HepG2 (cell line): Measurements from ENCODE around the gene JSRP1. TPM values are rescaled to one million over a fixed set of nuclear protein-coding genes. Genes with fewer than 3 reads are reported as not detected.

ENCODE experiments used
- ATF1 ChIP-seq: IDR thresholded peaks from 2 replicates; pipeline ENCODE4 v1.6.1; 2016; ENCODE audit warnings: mild to moderate bottlenecking, control low read depth
- CBFB ChIP-seq: sonication (generic); formaldehyde crosslinking; IDR thresholded peaks from 2 replicates; pipeline ENCODE4 v1.4.0; 2020; ENCODE audit warnings: missing genetic modification reagents
- CREM ChIP-seq, 2 experiments: sonication (generic) in 1 of 2; formaldehyde crosslinking in 1 of 2; IDR thresholded peaks; 2 replicates each; pipeline versions ENCODE4 v1.4.0 to v1.6.1; 2016 to 2020; ENCODE audit warnings: antibody characterized with exemption in 1 of 2, mild to moderate bottlenecking in 1 of 2, missing genetic modification reagents in 1 of 2
- SMAD9 ChIP-seq: sonication (generic); formaldehyde crosslinking; IDR thresholded peaks from 2 replicates; pipeline ENCODE4 v1.5.1; 2020; ENCODE audit warnings: mild to moderate bottlenecking, missing genetic modification reagents
- SNAPC4 ChIP-seq: sonication (generic); formaldehyde crosslinking; IDR thresholded peaks from 2 replicates; pipeline ENCODE4 v1.4.0; 2020; ENCODE audit warnings: mild to moderate bottlenecking, missing genetic modification reagents
- TEAD3 ChIP-seq: optimal IDR thresholded peaks from 2 replicates; pipeline ENCODE3; 2016; ENCODE audit warnings: borderline replicate concordance
- ZBTB21 ChIP-seq: sonication (generic); formaldehyde crosslinking; IDR thresholded peaks from 2 replicates; pipeline ENCODE4 v1.4.0; 2020; ENCODE audit warnings: missing genetic modification reagents
- ZBTB40 ChIP-seq, 2 experiments: fragments of 450-650 bp in 1 of 2; sonication (generic) in 1 of 2; formaldehyde crosslinking in 1 of 2; IDR thresholded peaks; 2 replicates each; pipeline versions ENCODE4 v1.6.1 to v1.8.0; 2016 to 2022; ENCODE audit warnings: antibody characterized with exemption in 1 of 2, mild to moderate bottlenecking in 1 of 2, missing genetic modification reagents in 1 of 2
- ZNF775 ChIP-seq: sonication (generic); formaldehyde crosslinking; IDR thresholded peaks from 2 replicates; pipeline ENCODE4 v1.4.0; 2020; ENCODE audit warnings: missing genetic modification reagents, mild to moderate bottlenecking, moderate library complexity, borderline replicate concordance
- polyA plus RNA-seq, 8 experiments: library from polyadenylated mRNA; depleted of rRNA in 3 of 8; stranded (reverse) in 7 of 8; unstranded in 1 of 8; fragments of >200 nt; fragmentation: Illumina TruSeq in 4 of 8; extraction: Trizol in 4 of 8; gene quantifications; 2 replicates each; pipeline versions ENCODE4 v1.2.1 to v1.2.3, GENCODE V29; 2011 to 2016; ENCODE audit warnings: low read depth in 4 of 8, missing spikeins in 1 of 8, mixed read lengths in 1 of 8; ENCODE audit not compliant: insufficient read depth in 1 of 8
- total RNA-seq, 5 experiments: library from RNA; depleted of rRNA; stranded (reverse); fragments of >200 nt; fragmentation: Illumina TruSeq; extraction: Trizol; gene quantifications; 2 replicates each; pipeline ENCODE4 v1.2.3, GENCODE V29; 2016; ENCODE audit warnings: low read depth in 1 of 5
- TF ChIP-seq, protein P1 (sequence below): sonication (generic); formaldehyde crosslinking; IDR thresholded peaks from 2 replicates; pipeline ENCODE4 v1.4.0; 2020; ENCODE audit warnings: mild to moderate bottlenecking, missing genetic modification reagents

The JSRP1 gene
- total and polyA plus RNA-seq, 2 of the 13 experiments (the other 11 are each of a cell fraction or from before 2014, with no cell fraction given) = 0.16 to 0.38 TPM

- no peak for TF ChIP-seq SNAPC4 (CRISPR knock-in tag)
- no peak for TF ChIP-seq ZBTB40 (IDR thresholded peaks at IDR 0.05)
- TF ChIP-seq ZBTB40 (CRISPR knock-in tag; IDR thresholded peaks at IDR 0.05) = 0 out of 2 replicates have a peak, but pooled peaks have one; percentile 18
- TF ChIP-seq SMAD9 (CRISPR knock-in tag) = no peak
- TF ChIP-seq, protein P1, sequence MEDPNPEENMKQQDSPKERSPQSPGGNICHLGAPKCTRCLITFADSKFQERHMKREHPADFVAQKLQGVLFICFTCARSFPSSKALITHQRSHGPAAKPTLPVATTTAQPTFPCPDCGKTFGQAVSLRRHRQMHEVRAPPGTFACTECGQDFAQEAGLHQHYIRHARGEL (CRISPR knock-in tag) = no peak
- TF ChIP-seq ZNF775 = no peak
- no peak for TF ChIP-seq CREM (IDR thresholded peaks at IDR 0.05)
- no peak for TF ChIP-seq CREM (CRISPR knock-in tag; IDR thresholded peaks at IDR 0.05)
- no peak for TF ChIP-seq ATF1 (CRISPR knock-in tag)
- TF ChIP-seq TEAD3 (CRISPR knock-in tag) = peak; percentile 65
- TF ChIP-seq CBFB (CRISPR knock-in tag) = no peak
- TF ChIP-seq ZBTB21 (CRISPR knock-in tag) = no peak
These were observed 18.8 kb upstream of the JSRP1 start (continued) for GRCh38 chr19:2274931-2275535.
